Measurements from ENCODE around the gene LYPD4.

Gene LYPD4

GRCh38 chr19:41889896-41890295, 45.4 kb upstream of the LYPD4 start:
- TF ChIP-seq POLR2AphosphoS5 (IDR thresholded peaks at IDR 0.05; ENCODE audit: low read depth, low read length) = no peak
- no peak for TF ChIP-seq FOXP2 (optimal IDR thresholded peaks at IDR 0.05; ENCODE audit: borderline replicate concordance, extremely low read depth, extremely low read length, insufficient read depth)
- TF ChIP-seq SIN3A (IDR thresholded peaks at IDR 0.05; ENCODE audit: borderline replicate concordance, insufficient read depth, low read length) = no peak
- TF ChIP-seq TAF1 (IDR thresholded peaks at IDR 0.05; ENCODE audit: borderline replicate concordance, insufficient read depth, low read length) = no peak

GRCh38 chr19:41888926-41889325, 44.4 kb upstream of the LYPD4 start:
- no peak for TF ChIP-seq FOXP2 (optimal IDR thresholded peaks at IDR 0.05; ENCODE audit: borderline replicate concordance, extremely low read depth, extremely low read length, insufficient read depth)
- no peak for TF ChIP-seq REST (IDR thresholded peaks at IDR 0.05; ENCODE audit: insufficient read depth in 1 of 2, low read depth in 2 of 2, low read length in 2 of 2)
- no peak for TF ChIP-seq SIN3A (IDR thresholded peaks at IDR 0.05; ENCODE audit: borderline replicate concordance, insufficient read depth, low read length)
- no peak for TF ChIP-seq TAF1 (IDR thresholded peaks at IDR 0.05; ENCODE audit: borderline replicate concordance, insufficient read depth, low read length)
- no peak for TF ChIP-seq POLR2AphosphoS5 (IDR thresholded peaks at IDR 0.05; ENCODE audit: low read depth, low read length)

- no peak for TF ChIP-seq REST (IDR thresholded peaks at IDR 0.05; ENCODE audit: insufficient read depth in 1 of 2, low read depth in 2 of 2, low read length in 2 of 2)
- TF ChIP-seq FOXP2 (optimal IDR thresholded peaks at IDR 0.05; ENCODE audit: borderline replicate concordance, extremely low read depth, extremely low read length, insufficient read depth) = no peak
- TF ChIP-seq POLR2AphosphoS5 (IDR thresholded peaks at IDR 0.05; ENCODE audit: low read depth, low read length) = no peak
- TF ChIP-seq SIN3A (IDR thresholded peaks at IDR 0.05; ENCODE audit: borderline replicate concordance, insufficient read depth, low read length) = no peak
- TF ChIP-seq TAF1 (IDR thresholded peaks at IDR 0.05; ENCODE audit: borderline replicate concordance, insufficient read depth, low read length) = no peak
Observed at GRCh38 chr19:41887711-41888382, 43.4 kb upstream of the LYPD4 start.

GRCh38 chr19:41886761-41887710, 42.6 kb upstream of the LYPD4 start:
- TF ChIP-seq POLR2AphosphoS5 (IDR thresholded peaks at IDR 0.05; ENCODE audit: low read depth, low read length) (0 out of 2 replicates have a peak, but pooled peaks have one; percentile 22), FOXP2 (optimal IDR thresholded peaks at IDR 0.05; ENCODE audit: borderline replicate concordance, extremely low read depth, extremely low read length, insufficient read depth) (no peak), REST (IDR thresholded peaks at IDR 0.05; ENCODE audit: insufficient read depth in 1 of 2, low read depth in 2 of 2, low read length in 2 of 2) (no peak), TAF1 (IDR thresholded peaks at IDR 0.05; ENCODE audit: borderline replicate concordance, insufficient read depth, low read length) (no peak)

- TF ChIP-seq REST (IDR thresholded peaks at IDR 0.05; ENCODE audit: insufficient read depth in 1 of 2, low read depth in 2 of 2, low read length in 2 of 2) (peak in 1 of 2 experiments; percentile 55; a peak in 1 of 4 replicates), SIN3A (IDR thresholded peaks at IDR 0.05; ENCODE audit: borderline replicate concordance, insufficient read depth, low read length) (peak; percentile 72; the same call in 1 of the 2 replicates), POLR2AphosphoS5 (IDR thresholded peaks at IDR 0.05; ENCODE audit: low read depth, low read length) (peak; percentile 81), TAF1 (IDR thresholded peaks at IDR 0.05; ENCODE audit: borderline replicate concordance, insufficient read depth, low read length) (peak; percentile 52; the same call in 1 of the 2 replicates), FOXP2 (optimal IDR thresholded peaks at IDR 0.05; ENCODE audit: borderline replicate concordance, extremely low read depth, extremely low read length, insufficient read depth) (peak; percentile 79)
Observed at GRCh38 chr19:41883821-41884733, 39.6 kb upstream of the LYPD4 start.

Measured in PFSK-1 (cell line).